IPS DF 6.9 (cell line): ENCODE results near the gene NSRP1.

Experiments used
- DNase-seq: peaks from one replicate; pipeline ENCODE4 v3.0.0-alpha.2; 2013; ENCODE audit warnings: low read depth, low spot score
- H3K27ac ChIP-seq: one replicate; pipeline ENCODE4 v1.5.1; 2013; ENCODE audit warnings: low read length, control low read depth
- H3K27me3 ChIP-seq: 2 replicates; pipeline ENCODE4 v1.6.1; 2013; ENCODE audit warnings: mild to moderate bottlenecking, low read length; ENCODE audit not compliant: control insufficient read depth, insufficient read depth
- H3K36me3 ChIP-seq: 2 replicates; pipeline ENCODE4 v1.6.1; 2013; ENCODE audit warnings: low read length; ENCODE audit not compliant: control insufficient read depth, insufficient read depth
- H3K4me1 ChIP-seq: 2 replicates; pipeline ENCODE4 v1.6.1; 2013; ENCODE audit warnings: low read length; ENCODE audit not compliant: control insufficient read depth, insufficient read depth
- H3K4me3 ChIP-seq: 2 replicates; pipeline ENCODE4 v1.5.1; 2013; ENCODE audit warnings: mild to moderate bottlenecking, low read length
- H3K9me3 ChIP-seq: 2 replicates; pipeline ENCODE4 v1.6.1; 2013; ENCODE audit warnings: low read length, inconsistent platforms; ENCODE audit not compliant: control insufficient read depth, insufficient read depth
- WGBS: extraction: QIAGEN DNeasy Blood & Tissue Kit; methylation state at CpG from one replicate; pipeline ENCODE4 v1.1.7; 2013; ENCODE audit warnings: mixed read lengths, missing lambda C conversion rate; ENCODE audit not compliant: insufficient read length, insufficient coverage; 5-methylcytosine and 5-hydroxymethylcytosine counted together

NSRP1 gene

GRCh38 chr17:30092886-30093285 lies 23.7 kb upstream of the NSRP1 start:
- Histone ChIP-seq H3K9me3 (no peaks in the 10 kb centered on the region), H3K4me3 (no peak overlapping the region), H3K27ac (no peak overlapping the region), H3K4me1 (no peaks in the 10 kb centered on the region), H3K27me3 (no peaks in the 10 kb centered on the region), H3K36me3 (no peaks in the 10 kb centered on the region)
- DNase-seq, result no peak

GRCh38 chr17:30093463-30094147 lies 23.0 kb upstream of the NSRP1 start:
- no peak overlapping the region for H3K27ac ChIP-seq
- H3K4me3 ChIP-seq, result no peak overlapping the region
- H3K36me3 ChIP-seq, result no peaks in the 10 kb centered on the region
- H3K9me3 ChIP-seq, result no peaks in the 10 kb centered on the region
- WGBS, result no CpG with 5 or more reads among the region's 12 CpGs
- DNase-seq, result peak; percentile 39
- H3K4me1 ChIP-seq, result no peaks in the 10 kb centered on the region
- no peaks in the 10 kb centered on the region for H3K27me3 ChIP-seq

GRCh38 chr17:30095507-30096244 lies 20.9 kb upstream of the NSRP1 start:
- H3K4me3 ChIP-seq, result no peak overlapping the region
- no CpG with 5 or more reads among the region's 4 CpGs for WGBS
- H3K27me3 ChIP-seq, result no peaks in the 10 kb centered on the region
- H3K27ac ChIP-seq, result no peak overlapping the region
- H3K36me3 ChIP-seq, result no peaks in the 10 kb centered on the region
- DNase-seq, result no peak
- H3K9me3 ChIP-seq, result no peaks in the 10 kb centered on the region
- H3K4me1 ChIP-seq, result no peaks in the 10 kb centered on the region

- Histone ChIP-seq H3K9me3 (no peaks in the 10 kb centered on the region), H3K27me3 (no peaks in the 10 kb centered on the region), H3K4me1 (no peaks in the 10 kb centered on the region), H3K36me3 (no peaks in the 10 kb centered on the region), H3K27ac (no peak overlapping the region), H3K4me3 (no peak overlapping the region)
- DNase-seq, result no peak
- WGBS, result no CpG with 5 or more reads among the region's 4 CpGs
Observed at GRCh38 chr17:30101686-30102390, 14.8 kb upstream of the NSRP1 start.

GRCh38 chr17:30103921-30104320 lies 12.7 kb upstream of the NSRP1 start:
- no CpG with 5 or more reads among the region's 1 CpG for WGBS
- no peak overlapping the region for H3K27ac ChIP-seq

GRCh38 chr17:30104575-30105339 lies 11.9 kb upstream of the NSRP1 start:
- no peak overlapping the region for H3K27ac ChIP-seq
- H3K36me3 ChIP-seq, result no peaks in the 10 kb centered on the region
- no peaks in the 10 kb centered on the region for H3K9me3 ChIP-seq
- no peaks in the 10 kb centered on the region for H3K4me1 ChIP-seq
- no CpG with 5 or more reads among the region's 29 CpGs for whole genome bisulfite sequencing
- DNase-seq, result peak; percentile 72
- H3K4me3 ChIP-seq, result peak overlapping the region; percentile 50; the same call in 1 of the 2 replicates
- H3K27me3 ChIP-seq, result no peaks in the 10 kb centered on the region

More at GRCh38 chr17:30103921-30104320, 12.7 kb upstream of the NSRP1 start:
- Histone ChIP-seq H3K4me3 (no peak overlapping the region), H3K4me1 (no peaks in the 10 kb centered on the region), H3K27me3 (no peaks in the 10 kb centered on the region), H3K9me3 (no peaks in the 10 kb centered on the region), H3K36me3 (no peaks in the 10 kb centered on the region)
- no peak for DNase-seq

- Histone ChIP-seq H3K4me1 (no peaks in the 10 kb centered on the region), H3K9me3 (no peaks in the 10 kb centered on the region), H3K27ac (no peak overlapping the region), H3K27me3 (no peaks in the 10 kb centered on the region), H3K36me3 (no peaks in the 10 kb centered on the region), H3K4me3 (no peak overlapping the region)
- DNase-seq, result no peak
Observed at GRCh38 chr17:30112794-30113193, 3.8 kb upstream of the NSRP1 start.

- H3K4me1 ChIP-seq, result no peaks in the 10 kb centered on the region
- H3K27ac ChIP-seq, result no peak overlapping the region
- H3K4me3 ChIP-seq, result no peak overlapping the region
- no peaks in the 10 kb centered on the region for H3K9me3 ChIP-seq
- H3K27me3 ChIP-seq, result no peaks in the 10 kb centered on the region
- DNase-seq, result no peak
- H3K36me3 ChIP-seq, result no peaks in the 10 kb centered on the region
Observed at GRCh38 chr17:30113213-30113612, 3.4 kb upstream of the NSRP1 start.

- no CpG with 5 or more reads among the region's 10 CpGs for WGBS
- Histone ChIP-seq H3K27ac (no peak overlapping the region), H3K4me1 (no peaks in the 10 kb centered on the region)
Observed at GRCh38 chr17:30116345-30116660, 313 bp upstream of the NSRP1 start.

GRCh38 chr17:30117675-30118081 lies 1.1 kb downstream of the NSRP1 start:
- Histone ChIP-seq H3K27me3 (no peaks in the 10 kb centered on the region), H3K9me3 (no peaks in the 10 kb centered on the region), H3K4me1 (no peaks in the 10 kb centered on the region), H3K4me3 (peak overlapping the region; percentile 81; the same call in 1 of the 2 replicates), H3K36me3 (no peaks in the 10 kb centered on the region; the same call in 1 of the 2 replicates), H3K27ac (no peak overlapping the region)
- DNase-seq, result no peak
- no CpG with 5 or more reads among the region's 5 CpGs for WGBS

More at GRCh38 chr17:30116345-30116660, 313 bp upstream of the NSRP1 start:
- H3K9me3 ChIP-seq, result no peaks in the 10 kb centered on the region
- H3K27me3 ChIP-seq, result no peaks in the 10 kb centered on the region
- no peaks in the 10 kb centered on the region for H3K36me3 ChIP-seq
- DNase-seq, result no peak
- peak overlapping the region; percentile 81; the same call in 1 of the 2 replicates for H3K4me3 ChIP-seq
